HepG2 (cell line): ENCODE measurements around the gene RPL19. TPM values are rescaled to one million over a fixed set of nuclear protein-coding genes. Genes with fewer than 3 reads are reported as not detected.

Experiments
- ATAC-seq: fragments of 200-7000 bp; cut with Tn5 transposase; 3 replicates; pipeline ENCODE4 v1.9.1; 2020; ENCODE audit warnings: mild to moderate bottlenecking, moderate library complexity
- BruUV-seq: library from RNA; stranded (reverse); fragments of 400-500 nt; replicated peaks from 2 replicates; lab custom pipeline; 2021; lab: Mats Ljungman, UMichigan
- CTCF ChIA-PET: fragments of 300-600 bp; formaldehyde crosslinking; extraction: SDS; loops from one replicate; lab custom pipeline; 2021; ENCODE audit warnings: low total read pairs, inconsistent platforms, low intra/inter-chr PET ratio; lab: Yijun Ruan, JAX
- POLR2A ChIA-PET: fragments of 350-600 bp; sonication (Branson Sonifier 250); formaldehyde crosslinking; loops from one replicate; lab custom pipeline; 2020; ENCODE audit warnings: antibody characterized with exemption, inconsistent platforms; lab: Yijun Ruan, JAX
- DNase-seq: peaks from one replicate; pipeline ENCODE4 v3.0.0-alpha.2; 2015; ENCODE audit warnings: low spot score
- FAIRE-seq: peaks from 3 replicates; lab custom pipeline; 2011; peaks lifted over from hg19 to GRCh38; lab: Jason Lieb, UNC
- H2AFZ ChIP-seq: one replicate; pipeline ENCODE4 v1.6.1; 2011; ENCODE audit warnings: low read length, inconsistent platforms
- H3K27ac ChIP-seq: fragments of 300-600 bp; 3 replicates; pipeline ENCODE4 v1.8.0; 2011; ENCODE audit warnings: mixed run types, mild to moderate bottlenecking, mixed read lengths, low read length, inconsistent platforms; ENCODE audit not compliant: insufficient read depth; ENCODE audit errors: extremely low read length
- H3K27me3 ChIP-seq, 2 experiments: fragments of 200-600 bp in 1 of 2; 2 replicates in 1 of 2; 3 replicates in 1 of 2; pipeline versions ENCODE4 v1.6.0 to v1.8.0; 2011; ENCODE audit warnings: low read length in 2 of 2, mild to moderate bottlenecking in 2 of 2, moderate library complexity in 2 of 2, inconsistent platforms in 1 of 2; ENCODE audit not compliant: insufficient read depth in 2 of 2, control insufficient read depth in 1 of 2
- H3K36me3 ChIP-seq, 2 experiments: fragments of 200-600 bp in 1 of 2; replicated peaks in 1 of 2; 2 replicates in 1 of 2; 3 replicates in 1 of 2; pipeline versions ENCODE4 v1.5.1 to v1.8.0; 2011; ENCODE audit warnings: low read length in 2 of 2, inconsistent platforms in 1 of 2; ENCODE audit not compliant: insufficient read depth in 2 of 2, control insufficient read depth in 1 of 2
- H3K4me1 ChIP-seq: 2 replicates; pipeline ENCODE4 v1.5.1; 2012; ENCODE audit warnings: low read length, inconsistent platforms; ENCODE audit not compliant: insufficient read depth
- H3K4me2 ChIP-seq: 2 replicates; pipeline ENCODE4 v1.6.0; 2011; ENCODE audit warnings: low read depth, low read length, inconsistent platforms
- H3K4me3 ChIP-seq, 3 experiments: fragments of 200-600 bp in 1 of 3; sonication (generic), shearing (Covaris generic) in 1 of 3; replicated peaks in 1 of 3; 2 replicates each; pipeline ENCODE4 v1.5.1; 2011 to 2016; ENCODE audit warnings: low read length in 3 of 3, inconsistent platforms in 2 of 3, low read depth in 2 of 3, mild to moderate bottlenecking in 2 of 3, control low read depth in 1 of 3, mixed read lengths in 1 of 3; ENCODE audit not compliant: insufficient read depth in 1 of 3
- H3K79me2 ChIP-seq: one replicate; pipeline ENCODE4 v1.6.1; 2011; ENCODE audit warnings: low read length, inconsistent platforms; ENCODE audit not compliant: insufficient read depth
- H3K9ac ChIP-seq: 2 replicates; pipeline ENCODE4 v1.6.0; 2011; ENCODE audit warnings: mild to moderate bottlenecking, low read depth, low read length, inconsistent platforms; ENCODE audit not compliant: insufficient read depth
- H3K9me3 ChIP-seq: 2 replicates; pipeline ENCODE4 v1.5.1; 2012; ENCODE audit warnings: mild to moderate bottlenecking, low read length
- H4K20me1 ChIP-seq: 2 replicates; pipeline ENCODE4 v1.6.0; 2011; ENCODE audit warnings: inconsistent platforms, mild to moderate bottlenecking, low read length, moderate library complexity; ENCODE audit not compliant: insufficient read depth
- GABPB1 ChIP-seq: IDR thresholded peaks from 2 replicates; pipeline ENCODE4 v1.6.1; 2016; ENCODE audit warnings: mild to moderate bottlenecking, missing genetic modification reagents, moderate library complexity, missing compliant biosample characterization
- HNRNPH1 ChIP-seq: fragments of 200-400 bp; formaldehyde crosslinking; optimal IDR thresholded peaks from 2 replicates; pipeline ENCODE3; 2017; ENCODE audit warnings: mild to moderate bottlenecking, low read depth, low read length
- HOXD1 ChIP-seq: sonication (generic); formaldehyde crosslinking; IDR thresholded peaks from 2 replicates; pipeline ENCODE4 v1.5.0; 2020; ENCODE audit warnings: missing genetic modification reagents
- KLF12 ChIP-seq: sonication (generic); formaldehyde crosslinking; IDR thresholded peaks from 2 replicates; pipeline ENCODE4 v1.4.0; 2020; ENCODE audit warnings: missing genetic modification reagents, borderline replicate concordance
- MXD4 ChIP-seq: IDR thresholded peaks from 2 replicates; pipeline ENCODE4 v1.6.1; 2016; ENCODE audit warnings: mild to moderate bottlenecking, missing biosample characterization, missing genetic modification reagents
- ZNF589 ChIP-seq: sonication (generic); formaldehyde crosslinking; conservative IDR thresholded peaks from 2 replicates; pipeline ENCODE4 v1.8.0; 2022; ENCODE audit warnings: mild to moderate bottlenecking, moderate library complexity, missing genetic modification reagents
- ZNF616 ChIP-seq: sonication (generic); formaldehyde crosslinking; IDR thresholded peaks from 2 replicates; pipeline ENCODE4 v1.5.0; 2020; ENCODE audit warnings: low read depth, mild to moderate bottlenecking, missing genetic modification reagents
- WGBS: methylation state at CpG from one replicate; pipeline ENCODE4 v1.1.6; 2017; ENCODE audit warnings: low lambda C conversion rate; 5-methylcytosine and 5-hydroxymethylcytosine counted together
- in situ Hi-C: cut with HindIII; loops from 2 replicates; pipeline ENCODE4 v1.10.0; 2017; ENCODE audit warnings: low pct_unique_long_range_greater_than_20kb; ENCODE audit not compliant: extremely low pct_ligation_motif_present
- intact Hi-C: fragments of 100-400 bp; cut with micrococcal nuclease; formaldehyde crosslinking; loops from one replicate; pipeline ENCODE4 v1.10.0; 2022; ENCODE audit not compliant: unreplicated experiment
- polyA plus RNA-seq, 8 experiments: library from polyadenylated mRNA; depleted of rRNA in 3 of 8; stranded (reverse) in 7 of 8; unstranded in 1 of 8; fragments of >200 nt; fragmentation: Illumina TruSeq in 4 of 8; extraction: Trizol in 4 of 8; gene quantifications; 2 replicates each; pipeline versions ENCODE4 v1.2.1 to v1.2.3, GENCODE V29; 2011 to 2016; ENCODE audit warnings: low read depth in 4 of 8, missing spikeins in 1 of 8, mixed read lengths in 1 of 8; ENCODE audit not compliant: insufficient read depth in 1 of 8
- total RNA-seq, 5 experiments: library from RNA; depleted of rRNA; stranded (reverse); fragments of >200 nt; fragmentation: Illumina TruSeq; extraction: Trizol; gene quantifications; 2 replicates each; pipeline ENCODE4 v1.2.3, GENCODE V29; 2016; ENCODE audit warnings: low read depth in 1 of 5
- TF ChIP-seq, protein P1 (sequence below): sonication (generic); formaldehyde crosslinking; IDR thresholded peaks from 2 replicates; pipeline ENCODE4 v1.8.0; 2022; ENCODE audit warnings: low read depth, missing genetic modification reagents
- TF ChIP-seq, protein P2 (sequence below): sonication (generic); formaldehyde crosslinking; IDR thresholded peaks from 2 replicates; pipeline ENCODE4 v1.4.0; 2020; ENCODE audit warnings: missing genetic modification reagents
- TF ChIP-seq, protein P3 (sequence below): sonication (generic); formaldehyde crosslinking; IDR thresholded peaks from 2 replicates; pipeline ENCODE4; 2020; ENCODE audit warnings: missing genetic modification reagents, mild to moderate bottlenecking, borderline replicate concordance

RPL19 gene
- total and polyA plus RNA-seq, 2 of the 13 experiments (the other 11 are each of a cell fraction or from before 2014, with no cell fraction given): 2,522 to 2,768 TPM

DNA sequence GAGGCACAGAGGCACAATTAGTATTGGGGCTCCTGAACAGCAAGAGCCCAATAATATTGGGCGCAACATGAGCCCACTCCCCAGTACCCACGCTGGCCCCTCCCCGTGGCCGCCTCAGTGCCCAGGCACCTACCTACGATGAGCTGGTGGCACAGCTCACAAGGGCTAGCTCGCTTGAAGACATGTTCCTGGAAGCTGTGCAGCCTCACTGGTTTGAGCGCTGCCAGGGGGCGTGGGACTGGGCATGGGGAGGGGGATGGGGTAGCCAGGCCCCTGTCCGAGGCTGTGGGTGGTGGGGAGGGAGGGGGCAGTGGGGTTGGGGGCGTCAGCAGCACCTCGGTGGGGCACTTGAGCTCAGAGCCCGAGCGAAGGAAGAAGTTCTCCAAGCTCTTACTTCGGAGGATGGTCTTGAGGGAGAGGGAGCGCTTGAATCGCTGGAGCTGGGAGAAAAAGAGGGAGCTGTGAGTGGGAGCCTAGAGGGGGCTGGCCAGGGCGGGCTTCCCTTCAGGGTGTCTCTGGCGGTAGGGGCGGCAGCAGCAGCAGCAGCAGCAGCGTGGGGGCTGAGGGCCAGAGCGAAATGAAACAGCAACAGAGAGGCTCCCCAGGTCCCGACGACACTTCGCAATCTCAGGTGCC, 17.8 kb downstream of the RPL19 start:
- H2AFZ ChIP-seq: no peak overlapping the region
- FAIRE-seq (no peak), DNase-seq (no peak), ATAC-seq (no peak)
- POLR2A ChIA-PET: no interaction called here
- H3K27ac ChIP-seq: no peak overlapping the region
- no peak overlapping the region for H3K9ac ChIP-seq
- CTCF ChIA-PET: no interaction called here
- H3K79me2 ChIP-seq: no peaks in the 10 kb centered on the region
- intact Hi-C loops (no loop called here), in situ Hi-C loops (no loop called here)
- H3K9me3 ChIP-seq: no peaks in the 10 kb centered on the region
- no peaks in the 10 kb centered on the region for H3K36me3 ChIP-seq
- TF ChIP-seq, protein P1, sequence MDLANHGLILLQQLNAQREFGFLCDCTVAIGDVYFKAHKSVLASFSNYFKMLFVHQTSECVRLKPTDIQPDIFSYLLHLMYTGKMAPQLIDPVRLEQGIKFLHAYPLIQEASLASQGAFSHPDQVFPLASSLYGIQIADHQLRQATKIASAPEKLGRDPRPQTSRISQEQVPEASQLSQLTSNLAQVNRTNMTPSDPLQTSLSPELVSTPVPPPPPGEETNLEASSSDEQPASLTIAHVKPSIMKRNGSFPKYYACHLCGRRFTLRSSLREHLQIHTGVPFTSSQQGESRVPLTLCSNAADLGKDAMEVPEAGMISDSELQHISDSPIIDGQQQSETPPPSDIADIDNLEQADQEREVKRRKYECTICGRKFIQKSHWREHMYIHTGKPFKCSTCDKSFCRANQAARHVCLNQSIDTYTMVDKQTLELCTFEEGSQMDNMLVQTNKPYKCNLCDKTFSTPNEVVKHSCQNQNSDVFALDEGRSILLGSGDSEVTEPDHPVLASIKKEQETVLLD (CRISPR knock-in tag): no peak
- TF ChIP-seq HNRNPH1 (no peak), GABPB1 (no peak), ZNF616 (CRISPR knock-in tag) (no peak), HOXD1 (CRISPR knock-in tag) (no peak)
- no peaks in the 10 kb centered on the region for H3K4me1 ChIP-seq
- no TSS peak for BruUV-seq
- H3K4me2 ChIP-seq: no peak overlapping the region
- H3K27me3 ChIP-seq: peaks cover 14 to 77% of the 10 kb centered on the region in 2 experiments
- WGBS: 10% methylated on average over 22 of the region's 24 CpGs
- H3K4me3 ChIP-seq: no peak overlapping the region
- H4K20me1 ChIP-seq: no peaks in the 10 kb centered on the region

DNA sequence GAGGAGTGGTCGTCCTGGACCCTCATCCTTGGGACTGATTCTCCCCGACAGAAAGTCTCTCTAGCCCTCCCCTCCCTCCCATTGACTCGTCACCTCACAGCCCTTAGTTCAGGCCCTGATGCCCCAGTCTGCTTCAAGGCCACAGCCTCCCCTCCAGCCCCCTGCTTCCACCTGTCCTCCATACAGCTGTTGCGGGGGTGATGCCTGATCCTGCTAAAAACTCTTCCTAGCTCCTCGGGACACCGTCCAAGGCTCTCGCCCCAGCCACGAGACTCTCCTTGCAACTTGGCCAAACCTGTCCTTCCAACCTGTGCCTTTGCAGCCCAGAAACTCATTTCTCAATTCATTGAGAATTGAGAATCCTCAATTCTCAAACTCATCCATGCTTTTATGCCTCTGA, 18.8 kb downstream of the RPL19 start:
- FAIRE-seq (no peak), DNase-seq (no peak), ATAC-seq (no peak)
- Histone ChIP-seq H3K27ac (no peak overlapping the region), H4K20me1 (no peaks in the 10 kb centered on the region), H3K4me1 (no peaks in the 10 kb centered on the region), H2AFZ (no peak overlapping the region), H3K79me2 (no peaks in the 10 kb centered on the region), H3K4me3 (no peak overlapping the region), H3K9ac (no peak overlapping the region), H3K4me2 (no peak overlapping the region), H3K9me3 (no peaks in the 10 kb centered on the region), H3K36me3 (no peaks in the 10 kb centered on the region), H3K27me3 (peaks cover 16 to 81% of the 10 kb centered on the region in 2 experiments)
- intact Hi-C loops (no loop called here), in situ Hi-C loops (no loop called here)
- ChIA-PET POLR2A (no interaction called here), CTCF (no interaction called here)
- BruUV-seq: no TSS peak
- 17% methylated on average over 8 of the region's 8 CpGs for WGBS
- TF ChIP-seq MXD4 (CRISPR knock-in tag): no peak
- TF ChIP-seq KLF12 (CRISPR knock-in tag): no peak
- TF ChIP-seq, protein P2, sequence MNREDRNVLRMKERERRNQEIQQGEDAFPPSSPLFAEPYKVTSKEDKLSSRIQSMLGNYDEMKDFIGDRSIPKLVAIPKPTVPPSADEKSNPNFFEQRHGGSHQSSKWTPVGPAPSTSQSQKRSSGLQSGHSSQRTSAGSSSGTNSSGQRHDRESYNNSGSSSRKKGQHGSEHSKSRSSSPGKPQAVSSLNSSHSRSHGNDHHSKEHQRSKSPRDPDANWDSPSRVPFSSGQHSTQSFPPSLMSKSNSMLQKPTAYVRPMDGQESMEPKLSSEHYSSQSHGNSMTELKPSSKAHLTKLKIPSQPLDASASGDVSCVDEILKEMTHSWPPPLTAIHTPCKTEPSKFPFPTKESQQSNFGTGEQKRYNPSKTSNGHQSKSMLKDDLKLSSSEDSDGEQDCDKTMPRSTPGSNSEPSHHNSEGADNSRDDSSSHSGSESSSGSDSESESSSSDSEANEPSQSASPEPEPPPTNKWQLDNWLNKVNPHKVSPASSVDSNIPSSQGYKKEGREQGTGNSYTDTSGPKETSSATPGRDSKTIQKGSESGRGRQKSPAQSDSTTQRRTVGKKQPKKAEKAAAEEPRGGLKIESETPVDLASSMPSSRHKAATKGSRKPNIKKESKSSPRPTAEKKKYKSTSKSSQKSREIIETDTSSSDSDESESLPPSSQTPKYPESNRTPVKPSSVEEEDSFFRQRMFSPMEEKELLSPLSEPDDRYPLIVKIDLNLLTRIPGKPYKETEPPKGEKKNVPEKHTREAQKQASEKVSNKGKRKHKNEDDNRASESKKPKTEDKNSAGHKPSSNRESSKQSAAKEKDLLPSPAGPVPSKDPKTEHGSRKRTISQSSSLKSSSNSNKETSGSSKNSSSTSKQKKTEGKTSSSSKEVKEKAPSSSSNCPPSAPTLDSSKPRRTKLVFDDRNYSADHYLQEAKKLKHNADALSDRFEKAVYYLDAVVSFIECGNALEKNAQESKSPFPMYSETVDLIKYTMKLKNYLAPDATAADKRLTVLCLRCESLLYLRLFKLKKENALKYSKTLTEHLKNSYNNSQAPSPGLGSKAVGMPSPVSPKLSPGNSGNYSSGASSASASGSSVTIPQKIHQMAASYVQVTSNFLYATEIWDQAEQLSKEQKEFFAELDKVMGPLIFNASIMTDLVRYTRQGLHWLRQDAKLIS (CRISPR knock-in tag): no peak
- TF ChIP-seq, protein P3, sequence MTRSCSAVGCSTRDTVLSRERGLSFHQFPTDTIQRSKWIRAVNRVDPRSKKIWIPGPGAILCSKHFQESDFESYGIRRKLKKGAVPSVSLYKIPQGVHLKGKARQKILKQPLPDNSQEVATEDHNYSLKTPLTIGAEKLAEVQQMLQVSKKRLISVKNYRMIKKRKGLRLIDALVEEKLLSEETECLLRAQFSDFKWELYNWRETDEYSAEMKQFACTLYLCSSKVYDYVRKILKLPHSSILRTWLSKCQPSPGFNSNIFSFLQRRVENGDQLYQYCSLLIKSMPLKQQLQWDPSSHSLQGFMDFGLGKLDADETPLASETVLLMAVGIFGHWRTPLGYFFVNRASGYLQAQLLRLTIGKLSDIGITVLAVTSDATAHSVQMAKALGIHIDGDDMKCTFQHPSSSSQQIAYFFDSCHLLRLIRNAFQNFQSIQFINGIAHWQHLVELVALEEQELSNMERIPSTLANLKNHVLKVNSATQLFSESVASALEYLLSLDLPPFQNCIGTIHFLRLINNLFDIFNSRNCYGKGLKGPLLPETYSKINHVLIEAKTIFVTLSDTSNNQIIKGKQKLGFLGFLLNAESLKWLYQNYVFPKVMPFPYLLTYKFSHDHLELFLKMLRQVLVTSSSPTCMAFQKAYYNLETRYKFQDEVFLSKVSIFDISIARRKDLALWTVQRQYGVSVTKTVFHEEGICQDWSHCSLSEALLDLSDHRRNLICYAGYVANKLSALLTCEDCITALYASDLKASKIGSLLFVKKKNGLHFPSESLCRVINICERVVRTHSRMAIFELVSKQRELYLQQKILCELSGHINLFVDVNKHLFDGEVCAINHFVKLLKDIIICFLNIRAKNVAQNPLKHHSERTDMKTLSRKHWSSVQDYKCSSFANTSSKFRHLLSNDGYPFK (CRISPR knock-in tag): no peak
- TF ChIP-seq ZNF589: no peak
